GM20431 (cell line): ENCODE measurements around the gene MTAP.

Experiments used
- in situ Hi-C: fragments of 300-500 bp; cut with MseI, MboI; formaldehyde crosslinking; loops from one replicate; pipeline ENCODE4 v1.15.0; 2020; ENCODE audit warnings: low sequenced_read_pairs; ENCODE audit not compliant: unreplicated experiment

MTAP gene

DNA sequence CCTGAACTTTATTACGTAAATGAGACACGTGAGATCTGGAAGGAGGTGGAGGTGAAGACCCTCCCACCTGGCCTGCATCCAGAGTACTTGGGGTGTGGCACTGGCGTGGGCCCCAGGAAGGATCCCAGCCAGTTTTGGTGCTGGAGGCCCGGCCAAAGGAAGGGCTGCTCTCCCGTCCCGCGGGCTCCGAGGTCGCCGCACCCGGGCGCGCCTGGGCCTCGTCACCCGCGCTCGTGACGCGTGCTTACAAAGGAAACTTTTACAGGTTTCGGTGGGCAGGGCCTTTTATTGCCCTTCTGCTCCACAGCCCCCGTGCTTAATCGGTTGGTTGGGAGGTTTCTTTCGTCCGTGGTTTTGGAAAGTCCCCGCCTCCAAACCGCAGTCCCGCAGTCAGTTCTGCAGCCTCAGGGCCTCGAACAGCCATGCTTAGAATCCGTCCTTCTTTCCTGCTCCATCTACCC is 162.5 kb downstream of the MTAP start:
- in situ Hi-C loops, result no loop called here

DNA sequence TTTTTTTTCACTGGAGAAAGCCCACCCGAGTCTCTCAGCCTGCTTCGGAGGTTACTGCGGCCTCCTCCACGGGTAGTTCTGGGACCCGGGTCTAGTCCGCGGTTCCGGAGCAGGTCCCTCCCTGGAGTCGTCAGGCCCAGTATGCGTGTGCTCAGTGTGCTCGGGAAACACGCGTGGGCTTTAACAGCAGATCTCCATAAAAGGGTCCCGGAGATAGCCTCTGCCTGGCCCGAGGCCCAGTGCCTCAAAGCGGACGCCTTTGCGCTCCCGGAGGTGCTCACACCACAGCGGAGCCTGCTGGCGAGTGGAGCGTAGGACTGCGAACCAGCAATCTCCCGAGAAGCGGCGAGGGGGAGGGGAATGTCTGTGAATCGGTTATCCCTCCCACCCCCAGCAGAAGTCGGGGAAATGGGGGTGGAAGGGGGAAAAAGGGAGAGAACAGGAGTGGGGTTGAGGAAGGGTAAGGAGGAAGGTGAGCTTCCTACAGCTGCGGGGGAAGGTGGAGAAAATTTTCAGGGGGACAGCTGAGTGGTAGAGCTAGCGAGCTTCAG is 163.0 kb downstream of the MTAP start:
- in situ Hi-C loops, result no loop called here

GRCh38 chr9:21966140-21966851 is 163.9 kb downstream of the MTAP start:
- in situ Hi-C loops, result no loop called here

GRCh38 chr9:21967169-21967568 is 164.7 kb downstream of the MTAP start:
- in situ Hi-C loops, result no loop called here

DNA sequence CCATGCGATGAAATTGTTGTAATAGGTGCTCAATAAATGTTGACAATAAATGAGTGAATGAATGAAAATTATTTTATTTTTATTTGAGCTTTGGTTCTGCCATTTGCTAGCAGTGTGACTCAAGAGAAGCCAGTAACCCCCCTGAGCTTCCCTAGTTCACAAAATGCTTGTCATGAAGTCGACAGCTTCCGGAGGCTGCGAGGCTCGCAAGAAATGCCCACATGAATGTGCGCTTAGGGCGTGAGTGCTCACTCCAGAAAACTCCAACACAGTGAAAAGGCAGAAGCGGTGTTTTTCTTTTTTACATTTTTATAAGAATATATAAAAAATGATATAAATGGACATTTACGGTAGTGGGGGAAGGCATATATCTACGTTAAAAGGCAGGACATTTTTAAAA is 165.3 kb downstream of the MTAP start:
- in situ Hi-C loops, result no loop called here

- in situ Hi-C loops, result no loop called here
These were observed 166.0 kb downstream of the MTAP start for GRCh38 chr9:21968331-21969010.

- in situ Hi-C loops, result no loop called here
These were observed 166.8 kb downstream of the MTAP start for GRCh38 chr9:21969011-21969940.

DNA sequence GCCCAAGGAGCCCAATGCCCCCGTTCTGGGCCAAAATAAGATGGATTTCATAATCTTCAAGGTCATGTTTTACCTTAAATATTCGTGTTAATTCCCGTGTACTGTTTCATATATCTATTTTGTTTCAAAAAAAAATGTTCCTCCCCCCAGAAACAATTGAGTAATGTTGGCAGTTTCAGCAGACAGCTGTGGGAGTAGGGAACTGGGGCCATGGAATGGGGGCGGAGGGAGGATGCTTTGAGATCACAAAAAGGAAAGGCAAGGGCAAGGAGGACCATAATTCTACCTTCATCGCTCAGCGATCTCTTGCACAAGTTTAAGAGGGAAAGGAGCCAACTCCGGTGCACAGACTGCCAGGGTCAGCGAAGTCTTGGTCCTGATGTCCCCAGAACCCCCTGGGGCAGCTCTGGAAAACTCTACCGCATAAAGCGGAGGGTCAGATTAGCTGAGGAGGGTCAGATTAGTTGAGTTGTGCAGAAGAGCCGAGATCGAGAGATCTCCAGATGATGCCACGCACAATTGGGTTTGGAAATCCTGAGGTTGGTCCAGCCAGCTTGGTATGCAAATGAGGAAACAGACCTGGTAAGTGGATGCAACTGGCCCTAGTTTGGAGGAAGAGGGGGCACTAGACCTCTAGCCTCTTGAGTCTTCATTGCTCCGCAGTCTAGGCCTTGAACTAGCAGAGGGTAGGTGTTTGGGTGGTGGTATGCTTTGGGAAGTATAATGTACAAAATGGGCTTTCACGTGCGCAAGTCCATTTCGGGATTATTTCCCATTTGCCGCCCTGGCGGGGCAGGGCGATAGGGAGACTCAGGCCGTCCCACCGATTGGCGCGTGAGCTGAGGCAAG is 167.7 kb downstream of the MTAP start:
- in situ Hi-C loops, result no loop called here

- in situ Hi-C loops, result no loop called here
These were observed 168.6 kb downstream of the MTAP start for GRCh38 chr9:21970800-21971640.

GRCh38 chr9:21972361-21972760 is 169.9 kb downstream of the MTAP start:
- in situ Hi-C loops, result no loop called here

DNA sequence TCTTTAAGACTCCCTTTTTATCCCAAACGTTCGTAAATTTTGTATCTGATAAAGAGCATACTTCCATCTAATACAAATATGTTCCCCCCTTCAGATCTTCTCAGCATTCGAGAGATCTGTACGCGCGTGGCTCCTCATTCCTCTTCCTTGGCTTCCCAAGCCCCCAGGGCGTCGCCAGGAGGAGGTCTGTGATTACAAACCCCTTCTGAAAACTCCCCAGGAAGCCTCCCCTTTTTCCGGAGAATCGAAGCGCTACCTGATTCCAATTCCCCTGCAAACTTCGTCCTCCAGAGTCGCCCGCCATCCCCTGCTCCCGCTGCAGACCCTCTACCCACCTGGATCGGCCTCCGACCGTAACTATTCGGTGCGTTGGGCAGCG is 171.9 kb downstream of the MTAP start:
- in situ Hi-C loops, result no loop called here

- in situ Hi-C loops, result no loop called here
These were observed 172.4 kb downstream of the MTAP start for GRCh38 chr9:21974722-21975409.

GRCh38 chr9:21976334-21976875 is 174.0 kb downstream of the MTAP start:
- in situ Hi-C loops, result no loop called here

DNA sequence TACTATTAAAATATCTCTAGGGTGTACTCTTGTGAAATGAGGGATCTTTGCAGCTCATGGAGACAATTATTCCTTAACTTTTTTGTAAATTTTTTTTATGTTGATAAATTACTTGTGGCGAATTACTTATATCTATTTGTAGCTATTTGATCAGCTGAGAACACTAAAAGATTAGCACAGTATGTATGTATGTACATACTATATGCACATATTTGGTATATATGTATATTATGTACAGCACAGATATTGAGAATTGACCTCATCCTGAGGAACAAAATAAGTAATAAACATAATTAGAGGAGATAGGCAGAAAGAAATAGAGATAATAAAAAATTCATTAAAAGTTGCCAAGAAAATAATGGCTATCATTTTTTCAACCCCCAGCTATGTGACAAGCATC is 180.0 kb downstream of the MTAP start:
- in situ Hi-C loops, result no loop called here

DNA sequence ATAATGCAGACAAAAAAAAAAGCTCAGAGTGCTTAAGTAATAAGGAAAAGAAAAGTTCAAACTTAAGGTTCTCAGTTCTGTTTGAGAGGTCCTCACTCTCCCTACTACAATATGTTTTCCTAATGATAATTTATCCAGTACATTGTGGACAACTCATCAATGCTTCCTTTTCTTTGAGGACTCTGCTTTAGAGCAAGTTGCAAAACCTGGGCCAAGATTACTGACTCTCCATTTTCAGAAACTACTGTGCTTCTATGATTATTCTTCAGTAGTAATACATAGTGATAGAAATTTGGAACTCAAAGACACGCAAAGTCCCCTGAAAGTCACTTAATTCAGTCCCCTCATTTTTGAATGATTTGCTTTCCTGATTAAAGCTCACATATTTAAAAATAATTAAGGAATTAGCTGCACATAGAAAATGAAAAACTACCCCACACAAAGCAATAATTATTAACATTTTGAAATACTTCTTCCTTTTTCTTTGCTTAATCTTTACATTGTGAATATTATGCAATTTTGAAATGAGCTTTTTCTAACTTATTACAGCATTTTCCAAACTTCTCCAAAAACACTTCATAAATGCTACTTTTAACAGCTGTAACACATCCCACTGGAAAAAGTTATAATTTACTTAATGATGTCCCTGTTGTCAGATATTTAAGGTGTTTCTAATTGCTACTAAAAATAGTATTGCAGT is 180.6 kb downstream of the MTAP start:
- in situ Hi-C loops, result no loop called here

DNA sequence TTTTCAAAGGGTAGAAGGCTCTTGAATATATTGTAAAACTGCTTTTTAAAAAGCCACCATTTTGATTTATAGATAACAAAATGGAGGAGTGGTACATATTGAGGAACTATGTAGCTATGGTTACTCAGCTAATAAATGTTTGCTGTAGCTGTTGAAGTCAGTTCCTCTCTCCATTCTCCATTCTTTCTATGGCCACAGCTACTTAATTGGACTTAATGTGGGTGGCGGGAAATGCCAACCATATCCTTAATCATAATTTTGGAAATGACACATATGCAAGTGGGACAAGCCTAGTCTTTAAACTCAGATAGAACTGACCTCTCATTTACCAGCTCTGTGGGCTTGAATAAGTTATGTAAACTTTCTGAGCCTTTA is 181.1 kb downstream of the MTAP start:
- in situ Hi-C loops, result no loop called here

GRCh38 chr9:21984101-21984500 is 181.7 kb downstream of the MTAP start:
- in situ Hi-C loops, result no loop called here
